Measurements from ENCODE around the gene EGFL8.
"Not testable (repeated sequence)": the region's sequence is repeated elsewhere in the genome, so short reads cannot be mapped to it uniquely, and the experiment has no call there.

EGFL8 gene

DNA sequence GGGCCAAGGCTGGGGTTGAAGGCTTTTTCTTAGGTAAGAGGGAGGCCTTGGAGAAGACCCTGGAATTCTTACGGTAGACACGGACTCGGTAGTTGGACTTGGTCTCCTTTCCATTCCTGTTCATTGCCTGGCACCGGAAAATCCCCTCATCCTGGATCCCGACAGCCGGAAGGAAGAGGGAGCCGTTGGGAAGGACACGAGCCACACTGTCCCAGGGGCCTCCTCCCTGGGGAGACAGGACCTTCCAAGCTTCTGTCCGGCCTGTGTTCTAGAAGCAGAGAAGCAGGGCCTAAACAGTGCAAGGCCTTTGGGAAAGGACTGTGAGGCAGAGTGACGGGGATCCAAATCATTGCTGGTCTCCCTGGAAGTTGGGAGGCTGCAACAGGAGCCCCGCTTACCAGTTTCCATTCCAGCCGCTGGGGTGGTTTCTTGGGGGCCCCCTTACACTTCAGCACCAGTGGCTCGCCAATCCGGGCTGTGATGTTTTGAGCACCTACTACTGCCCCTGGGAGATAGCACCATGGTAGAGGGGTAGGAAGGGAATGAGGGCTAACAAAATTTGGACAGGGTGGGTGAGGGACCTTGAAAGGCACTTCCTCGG lies 19.2 kb downstream of the EGFL8 start:
- DNase-seq (ENCODE audit: low read depth, low spot score) = no peak

- no peak for DNase-seq (ENCODE audit: low read depth, low spot score)
Observed at GRCh38 chr6:32184084-32184640, 19.8 kb downstream of the EGFL8 start, which contains the start of gene AGER. Gene AGER (minus strand): TSS chr6:32184253. CDS start chr6:32184222, 31 bp downstream.

DNA sequence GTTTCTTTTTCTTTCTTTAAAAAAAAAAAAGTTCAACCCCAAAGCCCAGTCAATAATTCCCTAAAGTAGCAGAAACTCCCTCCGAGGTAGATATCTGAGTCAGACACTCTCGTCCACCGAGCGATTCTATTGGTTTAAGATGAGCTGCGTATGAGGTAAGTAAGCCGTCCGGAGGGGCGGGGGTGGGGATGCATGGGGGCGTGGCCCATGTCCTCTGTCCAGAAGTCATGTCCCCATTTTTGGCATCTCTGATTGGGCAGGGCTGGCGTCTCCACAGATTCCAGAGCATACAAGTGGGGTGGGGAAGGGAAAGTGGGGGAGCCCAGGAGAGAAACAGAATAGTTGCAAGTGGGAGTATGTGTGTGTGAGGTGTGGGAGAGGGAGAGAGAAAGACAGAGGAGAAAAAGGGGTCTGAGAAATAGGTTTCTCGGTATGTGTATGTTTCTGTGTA lies 21.3 kb downstream of the EGFL8 start:
- not testable (repeated sequence) for DNase-seq (ENCODE audit: low read depth, low spot score)

- not testable (repeated sequence) for DNase-seq (ENCODE audit: low read depth, low spot score)
Observed at GRCh38 chr6:32186151-32186840, 21.9 kb downstream of the EGFL8 start.

DNA sequence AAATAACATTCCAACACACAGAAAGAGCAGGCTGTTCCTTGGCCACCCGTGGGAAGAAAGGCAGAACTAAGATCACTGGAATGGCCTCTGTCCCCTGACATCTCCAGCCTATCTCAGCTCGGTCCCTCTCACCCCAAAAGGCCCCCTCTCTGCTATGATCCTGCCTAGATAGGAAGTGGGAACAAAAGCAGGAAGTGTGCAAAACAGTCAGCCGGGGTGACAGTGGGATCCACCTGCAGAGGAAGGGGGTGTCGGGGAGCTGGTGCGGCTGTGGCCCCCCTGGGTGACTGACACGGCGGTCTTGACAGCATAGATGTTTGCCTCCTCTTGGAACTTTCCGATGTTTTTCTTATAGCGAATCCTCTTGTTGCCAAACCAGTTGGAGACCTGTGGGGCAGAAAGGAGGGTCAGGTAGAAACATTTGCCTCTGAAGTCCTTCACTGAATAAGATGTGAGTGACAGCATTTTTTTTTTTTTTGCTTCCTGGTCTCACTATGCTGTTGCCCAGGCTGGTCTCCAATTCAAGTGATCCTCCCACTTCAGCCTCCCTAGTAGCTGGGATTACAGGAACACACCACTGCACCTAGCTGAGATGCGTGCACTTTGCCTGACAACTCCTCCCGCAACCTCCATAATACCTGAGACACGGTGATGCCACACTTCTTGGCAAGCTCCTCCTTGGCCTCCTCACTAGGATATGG lies 22.8 kb downstream of the EGFL8 start:
- DNase-seq (ENCODE audit: low read depth, low spot score) = no peak

- DNase-seq (ENCODE audit: low read depth, low spot score) = not testable (repeated sequence)
Observed at GRCh38 chr6:32187725-32188380, 23.5 kb downstream of the EGFL8 start.

- no peak for DNase-seq (ENCODE audit: low read depth, low spot score)
Observed at GRCh38 chr6:32188381-32189068, 24.1 kb downstream of the EGFL8 start.

DNA sequence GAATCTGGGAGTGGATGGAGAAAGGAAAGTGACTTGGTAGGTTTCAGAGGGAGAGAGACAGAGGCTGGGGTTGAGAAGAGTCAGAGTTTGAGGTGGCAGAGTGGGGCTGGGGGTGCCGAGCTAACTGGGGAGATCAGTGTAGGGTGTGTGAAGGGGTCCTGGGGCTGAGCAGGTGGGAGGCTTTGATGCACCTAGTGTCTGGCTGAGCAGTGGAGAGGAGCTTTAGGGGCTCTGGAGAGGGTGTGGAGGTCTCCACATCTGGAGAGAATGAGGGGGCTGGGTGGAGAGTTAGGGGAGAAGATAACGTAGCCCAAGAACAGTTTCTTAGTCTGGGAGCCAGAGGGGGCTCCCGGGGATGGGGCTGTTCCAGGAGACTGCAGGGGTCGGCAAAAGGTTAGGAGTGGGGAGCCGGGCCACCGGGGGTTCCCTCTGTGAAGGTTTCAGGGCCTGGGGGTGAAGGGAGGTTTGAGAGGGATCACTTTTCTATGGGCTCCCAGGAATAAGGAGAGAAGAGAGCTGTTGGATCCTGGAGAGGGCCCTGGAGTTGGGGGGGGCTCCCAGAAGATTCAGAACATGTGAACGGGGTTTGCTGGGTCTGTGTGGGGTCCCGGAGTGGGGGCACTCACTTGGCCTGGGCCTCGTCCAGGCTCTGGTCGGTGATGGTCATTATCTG lies 24.8 kb downstream of the EGFL8 start:
- no peak for DNase-seq (ENCODE audit: low read depth, low spot score)

GRCh38 chr6:32189742-32190053 lies 25.3 kb downstream of the EGFL8 start:
- no peak for DNase-seq (ENCODE audit: low read depth, low spot score)

DNA sequence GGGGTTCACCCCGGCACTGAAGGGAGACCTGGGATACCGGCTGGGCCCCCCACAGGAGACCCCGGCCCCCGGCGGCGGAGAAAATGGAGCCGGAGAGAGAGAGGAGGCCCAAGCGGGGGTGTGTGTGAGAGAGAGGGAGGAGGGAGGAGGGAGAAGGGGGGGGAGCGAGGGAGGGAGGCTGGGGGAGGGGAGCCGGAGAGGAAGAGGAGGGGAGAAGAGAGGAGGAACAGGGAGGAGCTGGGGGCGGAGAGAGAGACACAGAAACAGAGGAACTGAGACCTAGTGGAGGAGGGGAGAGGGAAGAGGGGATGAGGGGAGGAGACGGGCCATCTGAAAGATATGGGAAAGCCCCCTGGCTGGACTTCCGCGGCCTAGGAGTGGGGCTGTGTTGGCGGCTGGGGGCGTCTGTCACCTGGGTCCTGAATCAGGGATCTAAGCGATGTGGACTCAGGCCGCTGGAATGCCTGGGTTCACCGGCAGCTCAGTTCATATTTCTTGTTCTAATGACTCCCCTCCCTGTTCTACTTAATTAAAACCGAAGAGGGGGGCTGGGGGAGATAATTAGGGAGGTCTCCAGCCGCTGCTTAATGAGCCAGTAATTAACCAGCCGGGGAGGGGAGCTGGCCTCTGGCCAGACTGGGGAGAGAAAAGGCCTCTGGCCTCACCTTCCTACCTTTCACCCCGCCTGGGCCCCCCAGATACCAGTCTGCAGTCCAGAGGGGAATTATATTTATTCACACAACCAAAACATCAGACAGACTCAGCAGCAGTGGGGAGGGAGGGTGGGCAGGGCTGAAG lies 25.9 kb downstream of the EGFL8 start, which contains the start of gene PBX2:
Gene PBX2, minus strand, starts transcription at position 149 of the 798 bp plus-strand sequence. CDS start 287 bp downstream, outside the sequence.
- peak; percentile 62 for DNase-seq (ENCODE audit: low read depth, low spot score)

DNA sequence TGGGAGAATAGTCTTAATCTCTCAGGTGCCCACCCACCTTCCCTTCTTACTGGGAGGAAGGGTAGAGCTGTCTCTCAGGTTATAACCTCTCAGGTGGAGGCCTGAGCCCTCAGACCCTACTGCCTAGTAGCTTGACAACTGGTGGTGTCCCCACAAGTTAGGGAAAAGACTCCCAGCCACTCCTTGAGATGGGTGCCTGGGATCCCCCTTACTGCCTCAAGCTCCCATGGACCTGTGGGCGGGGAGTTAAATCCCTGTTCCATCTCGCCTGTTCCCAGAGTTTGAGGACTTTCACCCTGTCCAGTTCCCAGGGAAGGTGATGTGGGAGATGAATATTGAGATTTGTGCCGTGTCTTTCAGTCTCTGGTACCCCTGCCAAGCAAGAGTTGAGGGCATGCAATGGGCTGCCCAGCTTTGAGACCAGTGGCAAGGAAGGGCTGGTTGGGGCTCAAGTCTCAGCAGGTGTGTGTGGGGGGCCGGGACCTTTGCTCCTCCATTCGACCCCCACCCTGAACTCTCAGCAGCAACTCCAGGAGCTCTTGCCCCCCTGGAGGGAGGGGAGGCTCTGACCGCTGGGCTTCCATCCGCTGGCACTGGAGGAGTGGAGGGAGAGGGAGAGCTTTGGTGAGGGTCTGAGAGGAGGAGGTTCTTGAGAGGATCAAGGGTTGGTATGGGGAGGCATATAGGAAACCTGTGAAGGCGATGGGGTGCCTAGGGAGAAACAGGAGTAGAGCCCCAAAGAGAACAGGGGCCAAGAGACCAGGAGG lies 26.7 kb downstream of the EGFL8 start:
- no peak for DNase-seq (ENCODE audit: low read depth, low spot score)

- DNase-seq (ENCODE audit: low read depth, low spot score) = no peak
Observed at GRCh38 chr6:32191696-32192607, 27.6 kb downstream of the EGFL8 start.

DNA sequence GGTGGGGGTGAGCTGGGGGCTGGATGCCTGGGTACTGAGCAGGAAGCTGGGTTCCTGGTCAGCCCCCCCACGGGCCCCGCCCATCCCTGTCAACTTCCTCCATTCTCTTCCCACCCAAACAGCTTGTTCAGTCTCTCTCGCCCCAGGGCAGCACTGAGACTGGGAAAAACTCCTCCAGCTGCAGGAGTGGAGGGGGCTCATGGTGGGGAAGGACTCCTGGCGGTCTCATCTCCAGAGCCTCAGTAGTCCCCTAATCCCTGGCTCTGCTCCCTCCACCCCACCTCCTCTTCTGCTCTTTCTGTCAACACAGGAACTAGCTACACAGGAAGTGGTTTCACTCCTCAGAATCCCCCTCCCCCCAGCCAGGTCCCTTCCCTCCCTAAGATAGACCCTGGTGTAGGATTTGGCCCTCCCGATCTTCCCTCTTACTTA lies 28.2 kb downstream of the EGFL8 start, which contains the start of gene GPSM3:
Gene GPSM3, minus strand, starts transcription at position 36 of the 432 bp plus-strand sequence. CDS start 130 bp downstream, outside the sequence.
- DNase-seq (ENCODE audit: low read depth, low spot score) = no peak

- not testable (repeated sequence) for DNase-seq (ENCODE audit: low read depth, low spot score)
Observed at GRCh38 chr6:32193096-32193495, 28.7 kb downstream of the EGFL8 start.

DNA sequence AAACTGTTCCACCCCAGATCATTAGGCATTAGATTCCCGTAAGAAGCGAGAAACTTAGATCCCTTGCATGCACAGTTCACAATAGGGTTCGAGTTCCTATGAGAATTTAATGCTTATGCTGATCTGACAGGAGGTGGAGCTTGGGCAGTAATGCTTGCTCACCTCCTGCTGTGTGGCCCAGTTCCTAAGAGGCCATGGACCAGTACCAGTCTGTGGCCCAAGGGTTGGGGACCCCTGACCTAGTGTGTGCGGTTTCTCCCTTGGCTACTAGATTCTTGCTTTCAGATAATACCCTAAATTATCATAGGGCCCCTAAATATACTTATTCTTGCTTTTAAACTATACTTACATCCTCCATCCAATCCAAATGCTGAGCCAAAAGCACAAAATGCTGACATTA lies 30.0 kb downstream of the EGFL8 start:
- DNase-seq (ENCODE audit: low read depth, low spot score) = no peak

- DNase-seq (ENCODE audit: low read depth, low spot score) = no peak
Observed at GRCh38 chr6:32194825-32195651, 30.6 kb downstream of the EGFL8 start.

DNA sequence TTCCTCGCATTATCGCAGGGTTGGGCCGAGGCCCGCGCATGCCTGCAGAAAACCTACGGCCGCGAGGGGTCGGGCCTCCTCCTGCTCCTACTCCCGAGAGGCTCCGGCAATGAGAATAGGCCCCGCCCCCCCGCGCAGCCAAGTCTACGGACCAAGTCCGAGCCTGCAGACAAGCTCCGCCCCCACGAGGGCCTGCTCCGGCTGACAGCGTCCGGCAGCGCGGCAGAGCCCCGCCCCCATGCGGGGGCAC lies 31.2 kb downstream of the EGFL8 start:
- peak; percentile 99 for DNase-seq (ENCODE audit: low read depth, low spot score)
